Mesenchymal stem cell (in vitro differentiated cells and primary cell): ENCODE measurements around the gene HTR3B. TPM values are rescaled to one million over a fixed set of nuclear protein-coding genes. Genes with fewer than 3 reads are reported as not detected.

ENCODE experiments used
- DNase-seq: peaks from one replicate; pipeline ENCODE4 v3.0.0-alpha.2; 2013
- H2AFZ ChIP-seq: one replicate; pipeline ENCODE4 v1.6.1; 2013; ENCODE audit warnings: low read depth, mild to moderate bottlenecking, control low read depth, inconsistent platforms, low read length, moderate library complexity
- H2AK5ac ChIP-seq: 2 replicates; pipeline ENCODE4 v1.6.1; 2013; ENCODE audit warnings: low read length, moderate library complexity, mild to moderate bottlenecking, inconsistent platforms; ENCODE audit not compliant: severe bottlenecking
- H2BK120ac ChIP-seq: one replicate; pipeline ENCODE4 v1.6.1; 2013; ENCODE audit warnings: low read depth, mild to moderate bottlenecking, inconsistent platforms, low read length, moderate library complexity
- H2BK12ac ChIP-seq, 2 experiments: one replicate each; pipeline ENCODE4 v1.6.1; 2013; ENCODE audit warnings: inconsistent platforms in 2 of 2, low read length in 2 of 2, mild to moderate bottlenecking in 2 of 2, moderate library complexity in 2 of 2, control low read depth in 1 of 2
- H2BK15ac ChIP-seq: one replicate; pipeline ENCODE4 v1.6.1; 2013; ENCODE audit warnings: mild to moderate bottlenecking, low read depth, inconsistent platforms; ENCODE audit not compliant: poor library complexity, severe bottlenecking
- H2BK5ac ChIP-seq: 2 replicates; pipeline ENCODE4 v1.6.1; 2013; ENCODE audit warnings: low read depth, mild to moderate bottlenecking, low read length, control low read depth, inconsistent platforms; ENCODE audit not compliant: poor library complexity, severe bottlenecking
- H3K14ac ChIP-seq, 2 experiments: one replicate each; pipeline ENCODE4 v1.6.1; 2013; ENCODE audit warnings: inconsistent platforms in 2 of 2, low read length in 2 of 2, control low read depth in 1 of 2, mild to moderate bottlenecking in 1 of 2, moderate library complexity in 1 of 2
- H3K18ac ChIP-seq, 2 experiments: one replicate each; pipeline ENCODE4 v1.6.1; 2013; ENCODE audit warnings: inconsistent platforms in 2 of 2, low read length in 2 of 2, control low read depth in 1 of 2, low read depth in 1 of 2, mild to moderate bottlenecking in 1 of 2
- H3K23ac ChIP-seq, 2 experiments: one replicate each; pipeline ENCODE4 v1.6.1; 2013; ENCODE audit warnings: inconsistent platforms in 2 of 2, low read length in 2 of 2, mild to moderate bottlenecking in 2 of 2, moderate library complexity in 2 of 2, control low read depth in 1 of 2
- H3K27ac ChIP-seq: 2 replicates; pipeline ENCODE4 v1.5.1; 2013; ENCODE audit warnings: mild to moderate bottlenecking, moderate library complexity, low read length, control low read depth, inconsistent platforms; ENCODE audit not compliant: poor library complexity, severe bottlenecking
- H3K27me3 ChIP-seq, 2 experiments: 2 replicates each; pipeline versions ENCODE4 v1.6.1 to v1.7.0; 2013; ENCODE audit warnings: low read length in 2 of 2, mild to moderate bottlenecking in 2 of 2, moderate library complexity in 2 of 2, control low read depth in 1 of 2, inconsistent platforms in 1 of 2; ENCODE audit not compliant: control insufficient read depth in 1 of 2, insufficient read depth in 1 of 2
- H3K36me3 ChIP-seq, 2 experiments: 2 replicates each; pipeline versions ENCODE4 v1.6.1 to v1.7.0; 2013; ENCODE audit warnings: low read length in 2 of 2, control low read depth in 1 of 2, inconsistent platforms in 1 of 2, low read depth in 1 of 2, mild to moderate bottlenecking in 1 of 2; ENCODE audit not compliant: insufficient read depth in 2 of 2, control insufficient read depth in 1 of 2
- H3K4ac ChIP-seq, 2 experiments: one replicate each; pipeline ENCODE4 v1.6.1; 2013; ENCODE audit warnings: inconsistent platforms in 2 of 2, low read length in 2 of 2, mild to moderate bottlenecking in 2 of 2, moderate library complexity in 2 of 2, control low read depth in 1 of 2, low read depth in 1 of 2
- H3K4me1 ChIP-seq: 2 replicates; pipeline ENCODE4 v1.6.1; 2013; ENCODE audit warnings: low read depth, low read length, control low read depth; ENCODE audit not compliant: control insufficient read depth, insufficient read depth
- H3K4me2 ChIP-seq: 2 replicates; pipeline ENCODE4 v1.6.1; 2013; ENCODE audit warnings: low read length, mild to moderate bottlenecking, inconsistent platforms; ENCODE audit not compliant: poor library complexity, severe bottlenecking
- H3K4me3 ChIP-seq, 2 experiments: 2 replicates each; pipeline versions ENCODE4 v1.5.1 to v1.7.0; 2013; ENCODE audit warnings: low read length in 2 of 2, mild to moderate bottlenecking in 2 of 2, control low read depth in 1 of 2, low read depth in 1 of 2; ENCODE audit not compliant: insufficient read depth in 1 of 2
- H3K79me1 ChIP-seq: replicated peaks from 2 replicates; pipeline ENCODE4 v1.6.1; 2013; ENCODE audit warnings: mild to moderate bottlenecking, control low read depth, low read length, inconsistent platforms; ENCODE audit not compliant: poor library complexity, severe bottlenecking
- H3K9ac ChIP-seq: 2 replicates; pipeline ENCODE4 v1.7.0; 2013; ENCODE audit warnings: mild to moderate bottlenecking, low read length, moderate library complexity
- H3K9me3 ChIP-seq: 2 replicates; pipeline ENCODE4 v1.7.0; 2013; ENCODE audit warnings: mild to moderate bottlenecking, low read length; ENCODE audit not compliant: control insufficient read depth
- H4K8ac ChIP-seq: one replicate; pipeline ENCODE4 v1.6.1; 2013; ENCODE audit warnings: inconsistent platforms, mild to moderate bottlenecking, low read length, moderate library complexity
- H4K91ac ChIP-seq: one replicate; pipeline ENCODE4 v1.6.1; 2013; ENCODE audit warnings: mild to moderate bottlenecking, low read length, inconsistent platforms
- WGBS: methylation state at CpG from one replicate; pipeline ENCODE4 v1.1.7; 2013; ENCODE audit warnings: mixed read lengths; 5-methylcytosine and 5-hydroxymethylcytosine counted together
- polyA plus RNA-seq, 2 experiments: library from polyadenylated mRNA; stranded (reverse); fragments of 200-250 nt; gene quantifications; one replicate each; pipeline ENCODE4 v1.2.3, GENCODE V29; 2013

The HTR3B gene
- polyA plus RNA-seq (2013, experiment 1 of 2), result not detected
- polyA plus RNA-seq (2013, experiment 2 of 2), result not detected

- Histone ChIP-seq H2BK5ac (no peak within 1 kb of the TSS), H3K14ac (no peak within 1 kb of the TSS), H3K18ac (no peak within 1 kb of the TSS), H3K23ac (no peak within 1 kb of the TSS), H3K9ac (no peak within 1 kb of the TSS), H2BK120ac (no peak within 1 kb of the TSS), H3K9me3 (no peaks in the 10 kb centered on the region), H3K79me1 (no peaks in the 10 kb centered on the region), H3K27me3 (peaks cover 26 to 48% of the 10 kb centered on the region in 2 experiments), H4K91ac (no peak within 1 kb of the TSS), H2BK12ac (no peak within 1 kb of the TSS), H3K27ac (no peak within 1 kb of the TSS), H2AFZ (no peak within 1 kb of the TSS), H3K4me1 (no peaks in the 10 kb centered on the region), H2AK5ac (no peak within 1 kb of the TSS), H2BK15ac (no peak within 1 kb of the TSS), H3K4me2 (no peak within 1 kb of the TSS), H3K36me3 (no peaks in the 10 kb centered on the region), H4K8ac (no peak within 1 kb of the TSS), H3K4me3 (no peak within 1 kb of the TSS), H3K4ac (no peak within 1 kb of the TSS)
- no peak for DNase-seq
- WGBS, result 77% methylated on average over 6 of the region's 6 CpGs
These were observed at the start of gene HTR3B for GRCh38 chr11:113904379-113905101. TSS of gene HTR3B (plus strand) at chr11:113904796. CDS start at chr11:113904934, 138 bp downstream.

- Histone ChIP-seq H2BK12ac (no peak overlapping the region), H2AK5ac (no peak overlapping the region), H3K18ac (no peak overlapping the region), H4K91ac (no peak overlapping the region), H3K4me2 (no peak overlapping the region), H3K4ac (no peak overlapping the region), H2BK5ac (no peak overlapping the region), H3K79me1 (peaks cover 9% of the 10 kb centered on the region), H4K8ac (no peak overlapping the region), H3K9me3 (no peaks in the 10 kb centered on the region), H2BK15ac (no peak overlapping the region), H2BK120ac (no peak overlapping the region), H3K4me3 (no peak overlapping the region), H3K14ac (no peak overlapping the region), H3K23ac (no peak overlapping the region), H3K27me3 (no peaks in the 10 kb centered on the region), H2AFZ (no peak overlapping the region), H3K9ac (no peak overlapping the region), H3K4me1 (peaks cover 3% of the 10 kb centered on the region), H3K27ac (no peak overlapping the region), H3K36me3 (peaks cover 8 to 13% of the 10 kb centered on the region in 2 experiments)
- no peak for DNase-seq
- 96% methylated on average over 5 of the region's 6 CpGs for WGBS
These were observed 48.8 kb upstream of the HTR3B start for GRCh38 chr11:113855803-113856202.

GRCh38 chr11:113856966-113857759 lies 47.4 kb upstream of the HTR3B start:
- 91% methylated on average over 4 of the region's 5 CpGs for WGBS
- Histone ChIP-seq H3K79me1 (peaks cover 11% of the 10 kb centered on the region), H3K18ac (no peak overlapping the region), H3K4me1 (peaks cover 3% of the 10 kb centered on the region), H3K23ac (no peak overlapping the region), H3K27ac (no peak overlapping the region), H3K4me2 (no peak overlapping the region), H3K9ac (no peak overlapping the region), H2BK5ac (no peak overlapping the region), H4K91ac (no peak overlapping the region), H3K9me3 (no peaks in the 10 kb centered on the region), H3K36me3 (peaks cover 3 to 6% of the 10 kb centered on the region in 2 experiments), H3K4me3 (no peak overlapping the region), H3K4ac (no peak overlapping the region), H2BK15ac (no peak overlapping the region), H3K27me3 (no peaks in the 10 kb centered on the region), H2BK12ac (no peak overlapping the region), H2AFZ (no peak overlapping the region), H3K14ac (no peak overlapping the region), H2AK5ac (no peak overlapping the region), H4K8ac (no peak overlapping the region), H2BK120ac (no peak overlapping the region)
- DNase-seq, result no peak

GRCh38 chr11:113859665-113860064 lies 44.9 kb upstream of the HTR3B start:
- no peak overlapping the region for H3K27ac ChIP-seq
- no peak overlapping the region for H4K91ac ChIP-seq
- H3K9me3 ChIP-seq, result no peaks in the 10 kb centered on the region
- no peak overlapping the region for H4K8ac ChIP-seq
- H3K9ac ChIP-seq, result no peak overlapping the region
- H3K4me2 ChIP-seq, result no peak overlapping the region
- no peak overlapping the region for H2BK5ac ChIP-seq
- H3K4me3 ChIP-seq, result no peak overlapping the region
- DNase-seq, result no peak
- no peak overlapping the region for H3K18ac ChIP-seq
- H2BK12ac ChIP-seq, result no peak overlapping the region
- no peak overlapping the region for H2BK15ac ChIP-seq
- no peak overlapping the region for H3K4ac ChIP-seq
- peaks cover 14% of the 10 kb centered on the region for H3K79me1 ChIP-seq
- H2BK120ac ChIP-seq, result no peak overlapping the region
- no peaks in the 10 kb centered on the region for H3K4me1 ChIP-seq
- H3K36me3 ChIP-seq, result peaks cover 0 to 3% of the 10 kb centered on the region in 2 experiments
- no peak overlapping the region for H3K23ac ChIP-seq
- H2AFZ ChIP-seq, result no peak overlapping the region
- H2AK5ac ChIP-seq, result no peak overlapping the region
- H3K14ac ChIP-seq, result no peak overlapping the region
- H3K27me3 ChIP-seq, result no peaks in the 10 kb centered on the region
